OCI-LY7 (cell line): ENCODE data around the gene EYS.

Experiments
- CTCF ChIP-seq: fragments of 200-600 bp; sonication (generic); conservative IDR thresholded peaks from 2 replicates; pipeline ENCODE4 v1.5.1; 2014; ENCODE audit warnings: mild to moderate bottlenecking, antibody characterized with exemption, low read length, moderate library complexity, mixed read lengths
- EZH2phosphoT487 ChIP-seq: fragments of 200-600 bp; sonication (generic); IDR thresholded peaks from 2 replicates; pipeline ENCODE4 v1.6.1; 2018; ENCODE audit warnings: low read depth, borderline replicate concordance, mild to moderate bottlenecking, mixed run types, antibody characterized with exemption, low read length, moderate library complexity, mixed read lengths

- TF ChIP-seq CTCF (no peak), EZH2phosphoT487 (no peak)
These were observed 1787.4 kb downstream of the EYS start for GRCh38 chr6:63919556-63920110.
